Left forelimb (tissue), 1 donor: ENCODE measurements around the gene DNAJB14.

Experiments
- DNase-seq: peaks from one replicate; pipeline ENCODE4 v3.0.0-alpha.2; 2018; ENCODE audit warnings: low spot score

DNAJB14 gene

DNA sequence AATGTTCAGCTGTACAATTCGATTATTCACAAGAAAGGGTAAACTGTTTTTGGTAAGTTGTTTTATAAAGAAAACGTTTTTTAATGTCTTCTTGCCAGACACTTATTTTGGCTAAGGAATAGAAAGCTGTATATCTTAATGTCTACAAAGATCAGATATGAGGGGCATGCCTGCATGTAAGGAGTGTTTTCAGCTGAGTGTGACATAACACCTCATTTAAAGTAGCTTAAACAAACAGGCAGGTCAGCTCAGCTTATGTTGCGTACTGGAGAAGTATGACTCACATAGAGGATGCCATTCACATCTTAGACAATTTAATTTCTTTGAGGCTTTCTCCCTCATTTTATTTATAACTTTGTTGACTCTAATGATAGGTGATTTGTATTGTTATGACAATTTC lies 82.6 kb downstream of the DNAJB14 start:
- DNase-seq = no peak

DNA sequence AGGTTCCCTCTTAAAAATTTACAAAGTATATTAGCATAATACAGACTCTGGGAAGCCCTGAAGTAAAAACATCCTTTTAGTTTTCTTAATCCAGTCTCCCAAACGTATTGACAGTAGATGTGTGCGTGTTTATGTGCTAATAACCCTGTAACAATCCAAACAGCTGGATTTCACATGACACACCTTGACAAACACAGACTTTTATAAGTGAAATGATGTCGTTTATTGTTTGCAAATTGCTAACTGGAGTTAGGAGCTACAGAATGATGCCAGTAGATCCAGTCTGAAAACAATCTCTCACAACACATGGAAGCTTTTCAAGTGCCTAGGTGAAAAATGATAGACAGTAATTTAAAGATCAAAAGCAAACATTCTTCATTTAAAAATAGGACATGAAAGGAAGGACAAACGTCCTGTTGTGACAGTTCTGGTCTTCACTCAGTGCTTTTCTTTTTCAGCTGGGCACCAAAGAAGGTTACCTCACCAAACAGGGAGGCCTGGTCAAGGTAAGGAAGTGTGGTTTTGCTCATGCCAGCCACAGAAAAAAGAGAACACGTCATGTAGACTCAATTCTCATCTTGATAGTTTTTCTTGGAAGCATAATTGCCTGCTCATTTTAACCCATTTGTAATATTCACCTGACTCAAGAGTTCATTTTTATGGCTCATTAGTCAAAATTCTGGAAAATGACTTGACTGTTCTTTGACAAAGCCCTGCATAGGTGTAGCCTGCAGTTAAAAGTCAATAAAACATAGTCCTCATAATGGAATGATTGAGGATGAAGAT lies 85.1 kb downstream of the DNAJB14 start:
- DNase-seq = no peak

DNA sequence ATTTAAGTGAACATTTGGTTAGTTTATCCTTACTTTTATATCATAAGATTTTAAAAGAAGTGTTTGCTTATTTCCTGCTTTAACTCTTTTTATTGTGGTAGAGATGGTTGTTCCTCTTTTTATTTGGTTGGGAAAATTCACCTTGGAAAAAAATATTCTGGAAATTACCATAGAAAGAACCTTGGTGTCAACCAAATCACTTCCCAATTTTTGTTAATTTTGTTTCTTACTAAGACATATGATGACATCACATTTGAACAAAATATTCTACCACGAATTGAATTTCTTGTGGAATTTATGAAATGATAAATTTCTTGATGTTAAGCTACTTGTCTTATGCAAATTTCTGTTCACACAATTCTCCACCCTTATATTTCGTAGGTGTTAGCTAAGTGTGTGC lies 85.9 kb downstream of the DNAJB14 start:
- DNase-seq = no peak

DNA sequence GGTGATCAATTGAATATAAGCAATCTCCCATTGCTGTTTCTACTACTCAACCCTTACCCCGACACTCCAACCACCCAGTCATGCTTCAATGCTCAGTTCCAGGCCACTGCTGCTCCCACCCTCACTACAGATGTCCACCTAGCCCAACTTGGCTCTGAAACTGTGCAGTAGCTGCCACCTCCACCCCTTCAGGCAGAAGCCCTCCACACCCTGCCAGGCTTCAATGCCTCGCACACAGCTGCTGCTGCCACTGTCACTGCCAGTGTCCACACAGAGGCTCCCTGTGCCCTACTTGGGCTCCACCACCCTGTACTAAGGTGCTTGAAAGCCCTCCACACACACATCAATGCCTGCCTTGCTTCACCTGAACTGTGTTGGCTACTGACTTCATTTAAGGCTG lies 86.8 kb downstream of the DNAJB14 start:
- no peak for DNase-seq

DNA sequence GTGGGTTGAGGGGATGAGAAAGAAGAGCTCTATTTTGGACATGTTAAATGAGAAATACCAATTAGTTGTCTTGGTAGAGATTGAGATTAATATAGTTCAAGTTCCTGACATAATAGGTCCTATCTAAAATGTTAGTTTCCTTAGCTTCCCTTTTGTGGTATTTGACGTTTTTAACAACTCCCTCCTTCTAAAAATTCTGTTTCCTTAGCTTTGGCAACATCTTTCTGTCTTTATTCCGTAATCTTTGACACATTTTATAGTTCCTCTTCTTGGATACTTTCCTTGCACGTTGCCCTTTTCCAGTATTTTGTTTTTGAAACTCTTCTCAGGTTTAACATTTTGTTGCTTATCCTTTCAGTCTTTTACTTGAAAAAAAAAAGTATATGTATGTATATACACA lies 89.1 kb downstream of the DNAJB14 start:
- no peak for DNase-seq

DNA sequence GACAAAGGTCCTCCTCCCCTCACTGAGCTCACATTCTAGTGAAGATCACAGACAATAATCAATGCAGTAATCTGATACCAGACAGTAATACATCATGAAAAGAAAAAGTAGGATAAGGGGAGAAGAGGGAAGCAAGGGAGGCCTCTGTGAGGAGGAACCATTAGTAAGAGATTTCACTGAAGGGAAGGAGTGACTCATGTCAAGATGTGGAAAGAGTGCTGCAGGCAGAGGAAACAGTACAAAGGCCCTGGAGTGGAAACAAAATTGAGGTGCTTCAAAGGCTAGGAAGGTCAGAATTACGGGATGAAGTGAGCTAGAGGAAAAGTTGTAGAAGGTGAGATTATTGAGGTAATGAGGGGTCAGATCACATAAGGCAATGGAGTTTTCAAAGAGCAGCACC lies 90.3 kb downstream of the DNAJB14 start:
- DNase-seq = no peak

DNA sequence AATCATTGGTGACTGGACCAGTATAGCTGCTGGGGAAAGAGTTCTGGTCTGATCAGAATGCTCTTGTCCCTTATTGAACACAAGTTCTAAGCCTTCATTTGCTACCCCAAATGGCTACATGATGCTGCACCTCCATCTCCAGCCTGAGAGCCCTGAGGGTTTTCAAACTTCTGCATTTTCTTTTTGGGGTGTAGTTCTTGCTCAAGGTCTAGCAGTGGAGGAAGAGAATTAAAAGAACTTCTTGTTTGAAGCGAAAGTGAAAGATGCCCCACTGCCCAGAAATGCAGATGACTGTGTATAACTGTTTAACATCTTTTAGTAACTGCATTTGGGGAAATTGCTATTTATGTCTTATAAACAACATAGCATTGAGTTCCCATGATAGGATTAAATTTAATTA lies 90.7 kb downstream of the DNAJB14 start:
- no peak for DNase-seq

DNA sequence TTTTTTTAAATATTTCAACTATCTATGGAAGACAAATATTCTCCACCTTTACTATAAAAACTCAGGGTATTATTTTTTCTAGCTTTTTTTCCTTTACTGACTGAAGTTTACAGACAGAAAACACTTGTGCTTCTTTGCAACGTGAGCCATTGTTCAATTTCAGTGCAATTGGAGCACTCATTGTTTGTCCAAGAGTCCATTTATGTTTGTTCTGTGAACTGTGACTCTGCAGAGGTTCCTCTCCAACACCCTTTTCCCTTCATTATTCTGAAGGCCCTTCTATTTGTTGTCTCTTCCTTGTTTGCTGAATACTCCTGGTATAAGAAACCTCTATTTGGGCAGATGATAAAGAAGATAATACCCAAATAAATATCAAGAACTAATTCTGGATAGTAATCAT lies 92.4 kb downstream of the DNAJB14 start:
- no peak for DNase-seq

DNA sequence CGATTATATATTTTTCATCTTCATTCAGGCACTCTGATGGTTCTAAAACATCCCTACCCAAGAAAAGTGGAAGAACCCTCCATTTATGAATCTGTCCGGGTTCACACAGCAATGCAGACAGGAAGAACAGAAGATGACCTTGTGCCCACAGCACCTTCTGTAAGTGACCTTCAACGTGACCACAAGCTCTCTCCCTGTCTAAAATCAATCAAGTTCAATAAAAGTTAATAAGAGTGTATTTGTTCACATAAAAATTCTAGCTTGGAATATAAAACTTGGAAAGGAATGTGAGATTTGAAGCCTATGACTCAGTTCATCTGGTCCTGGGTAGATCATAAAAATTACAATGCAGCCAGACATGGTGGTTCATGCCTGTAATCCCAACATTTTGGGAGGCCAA lies 93.2 kb downstream of the DNAJB14 start:
- DNase-seq = no peak

DNA sequence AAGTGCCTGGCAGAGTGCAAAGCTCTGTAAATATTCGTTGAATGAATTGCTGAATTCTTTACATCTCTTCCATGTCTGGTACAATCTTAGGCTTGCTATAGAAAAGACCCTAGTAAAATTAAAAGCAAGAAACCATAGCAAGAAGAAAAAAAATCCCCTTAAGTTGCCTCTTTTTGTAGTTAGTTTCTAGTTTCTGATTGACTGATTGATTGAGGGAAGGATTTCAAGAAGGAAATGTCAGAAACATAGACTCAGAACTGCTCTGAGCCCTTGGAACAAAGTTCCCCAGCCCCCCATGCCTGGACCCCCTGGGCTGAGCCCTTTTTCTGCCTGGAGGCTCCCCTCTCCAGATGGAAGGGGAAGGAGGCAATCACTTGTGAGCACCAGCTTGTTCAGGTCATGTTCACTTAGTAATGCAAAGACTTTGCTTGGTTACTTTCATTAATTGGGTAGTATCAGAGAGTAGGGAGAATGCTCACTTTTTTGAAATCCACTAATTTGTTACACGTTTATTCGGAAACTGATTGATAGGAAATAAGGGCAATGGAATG lies 94.1 kb downstream of the DNAJB14 start:
- DNase-seq = no peak

DNA sequence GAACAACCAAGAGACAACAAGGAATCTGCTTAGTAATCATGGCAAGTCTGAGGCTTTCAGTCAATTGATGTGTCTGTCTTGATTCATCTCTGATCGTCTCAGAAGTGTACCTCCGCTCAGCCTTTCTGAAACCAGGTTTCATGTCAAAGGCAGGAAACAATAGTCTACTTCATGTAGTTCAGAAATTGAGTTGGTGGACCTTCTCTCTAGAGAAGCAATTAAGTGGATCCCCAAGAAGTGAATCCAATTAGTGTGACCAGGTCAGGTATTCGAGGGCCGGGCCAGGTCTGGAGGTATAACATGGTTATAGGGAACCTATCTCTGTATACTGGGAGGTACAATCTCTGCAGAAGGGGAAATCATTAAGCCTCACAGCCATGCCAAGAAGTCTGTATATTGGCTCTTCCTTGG lies 97.8 kb downstream of the DNAJB14 start:
- DNase-seq = no peak

DNA sequence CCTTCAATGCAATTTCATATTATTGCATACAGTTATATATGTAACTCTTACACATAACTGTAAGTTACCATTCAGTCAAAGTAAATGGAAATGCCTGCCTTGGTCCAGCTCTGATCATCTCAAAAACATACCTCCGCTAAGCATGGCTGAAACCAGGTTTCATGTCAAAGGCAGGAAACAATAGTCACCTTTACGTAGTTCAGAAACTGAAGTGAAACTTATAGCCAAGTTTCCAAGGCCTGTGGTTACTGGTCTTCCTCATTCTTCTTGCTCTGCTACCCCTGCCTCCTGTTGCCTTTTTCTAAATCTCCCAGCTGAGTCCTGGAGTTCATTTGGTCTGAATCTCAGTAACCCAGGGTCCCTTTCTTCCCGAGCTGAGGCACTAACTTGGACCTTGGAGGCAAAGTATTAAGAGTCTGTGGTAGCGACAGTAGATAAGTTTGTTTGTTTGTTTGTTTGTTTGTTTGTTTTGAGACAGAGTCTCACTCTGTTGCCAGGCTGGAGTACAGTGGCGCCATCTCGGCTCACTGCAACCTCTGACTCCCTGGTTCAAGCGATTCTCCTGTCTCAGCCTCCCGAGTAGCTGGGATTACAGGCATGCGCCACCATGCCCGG lies 98.9 kb downstream of the DNAJB14 start:
- no peak for DNase-seq

DNA sequence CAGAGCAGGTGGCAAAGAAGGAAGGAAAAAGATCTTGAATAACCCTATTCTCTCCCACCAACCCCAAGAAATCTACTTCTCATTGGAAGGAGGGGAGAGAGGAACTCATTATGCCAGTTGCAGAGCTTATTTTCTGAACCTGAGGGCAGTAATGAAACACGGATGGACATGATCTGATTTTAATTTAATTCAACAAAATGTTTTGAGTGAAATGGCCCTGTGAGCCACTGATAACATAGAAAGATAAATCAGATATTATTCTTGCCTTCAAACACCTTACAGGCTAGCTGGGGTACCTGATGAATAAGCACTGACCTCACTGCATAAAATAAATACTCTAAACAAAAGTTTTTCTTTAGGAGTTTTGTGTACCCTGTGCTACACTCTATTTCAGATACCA lies 99.5 kb downstream of the DNAJB14 start:
- DNase-seq = no peak
